HG03066 (cell line): Measurements from ENCODE around the gene WDFY4.

Source experiments
- ATAC-seq: cut with Tn5 transposase; IDR thresholded peaks from one replicate; pipeline ENCODE4 v1.9.1; 2021; ENCODE audit warnings: low read depth; ENCODE audit not compliant: unreplicated experiment

Gene WDFY4

GRCh38 chr10:48957361-48958151, 272.9 kb downstream of the WDFY4 start:
- ATAC-seq: no peak

GRCh38 chr10:48958598-48959190, 274.0 kb downstream of the WDFY4 start:
- ATAC-seq: no peak

GRCh38 chr10:48964038-48964437, 279.4 kb downstream of the WDFY4 start:
- ATAC-seq: no peak

GRCh38 chr10:48965460-48965859, 280.8 kb downstream of the WDFY4 start:
- no peak for ATAC-seq

GRCh38 chr10:48968036-48968435, 283.4 kb downstream of the WDFY4 start:
- ATAC-seq: no peak

- no peak for ATAC-seq
Observed at GRCh38 chr10:48970046-48970445, 285.4 kb downstream of the WDFY4 start.

GRCh38 chr10:48970654-48971053, 286.0 kb downstream of the WDFY4 start:
- no peak for ATAC-seq

- no peak for ATAC-seq
Observed at GRCh38 chr10:48973065-48973464, 288.4 kb downstream of the WDFY4 start.

- no peak for ATAC-seq
Observed at GRCh38 chr10:48974510-48975156, 290.0 kb downstream of the WDFY4 start.

- ATAC-seq: no peak
Observed at GRCh38 chr10:48976196-48976595, 291.5 kb downstream of the WDFY4 start.

- no peak for ATAC-seq
Observed at GRCh38 chr10:48978318-48978717, 293.6 kb downstream of the WDFY4 start.

- no peak for ATAC-seq
Observed at GRCh38 chr10:48981310-48981907, 296.7 kb downstream of the WDFY4 start.

- ATAC-seq: no peak
Observed at GRCh38 chr10:48982584-48982983, 297.9 kb downstream of the WDFY4 start.

GRCh38 chr10:48983648-48984351, 299.1 kb downstream of the WDFY4 start:
- no peak for ATAC-seq

- no peak for ATAC-seq
Observed at GRCh38 chr10:48985621-48986158, 301.0 kb downstream of the WDFY4 start.

- ATAC-seq: no peak
Observed at GRCh38 chr10:48990226-48990625, 305.6 kb downstream of the WDFY4 start.

GRCh38 chr10:48993627-48994026, 309.0 kb downstream of the WDFY4 start:
- no peak for ATAC-seq

- no peak for ATAC-seq
Observed at GRCh38 chr10:48996329-48996728, 311.7 kb downstream of the WDFY4 start.

GRCh38 chr10:48999346-48999745, 314.7 kb downstream of the WDFY4 start:
- ATAC-seq: no peak
